ENCODE data around the gene STAT4.
"Not testable (repeated sequence)": the region's sequence is repeated elsewhere in the genome, so short reads cannot be mapped to it uniquely, and the experiment has no call there.

STAT4 gene

GRCh38 chr2:191009541-191010374 lies 141.0 kb downstream of the STAT4 start:
- no peak overlapping the region for H3K4me3 ChIP-seq (ENCODE audit: low read depth, low read length)
- DNase-seq (ENCODE audit: low read depth): no peak

DNA sequence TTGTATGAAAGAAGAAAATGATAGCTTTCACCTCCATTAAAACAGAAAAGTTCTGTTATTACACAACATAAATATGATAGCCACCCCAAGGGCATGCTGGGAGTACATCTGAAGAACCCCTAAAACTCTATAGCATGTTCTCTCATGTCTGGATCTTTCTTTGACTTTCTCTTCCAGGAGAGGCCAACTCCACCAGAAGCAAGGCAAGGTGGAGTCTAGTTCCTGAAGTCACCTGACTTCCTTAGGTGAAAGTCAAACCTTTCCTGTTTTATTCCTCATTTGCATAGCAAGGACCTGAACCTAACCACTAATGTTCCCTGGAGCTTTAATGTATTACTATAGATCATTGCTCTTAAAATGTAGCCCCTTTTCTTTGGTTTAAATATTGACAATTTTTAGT lies 142.5 kb downstream of the STAT4 start:
- DNase-seq (ENCODE audit: low read depth): no peak
- H3K4me3 ChIP-seq (ENCODE audit: low read depth, low read length): no peak overlapping the region

DNA sequence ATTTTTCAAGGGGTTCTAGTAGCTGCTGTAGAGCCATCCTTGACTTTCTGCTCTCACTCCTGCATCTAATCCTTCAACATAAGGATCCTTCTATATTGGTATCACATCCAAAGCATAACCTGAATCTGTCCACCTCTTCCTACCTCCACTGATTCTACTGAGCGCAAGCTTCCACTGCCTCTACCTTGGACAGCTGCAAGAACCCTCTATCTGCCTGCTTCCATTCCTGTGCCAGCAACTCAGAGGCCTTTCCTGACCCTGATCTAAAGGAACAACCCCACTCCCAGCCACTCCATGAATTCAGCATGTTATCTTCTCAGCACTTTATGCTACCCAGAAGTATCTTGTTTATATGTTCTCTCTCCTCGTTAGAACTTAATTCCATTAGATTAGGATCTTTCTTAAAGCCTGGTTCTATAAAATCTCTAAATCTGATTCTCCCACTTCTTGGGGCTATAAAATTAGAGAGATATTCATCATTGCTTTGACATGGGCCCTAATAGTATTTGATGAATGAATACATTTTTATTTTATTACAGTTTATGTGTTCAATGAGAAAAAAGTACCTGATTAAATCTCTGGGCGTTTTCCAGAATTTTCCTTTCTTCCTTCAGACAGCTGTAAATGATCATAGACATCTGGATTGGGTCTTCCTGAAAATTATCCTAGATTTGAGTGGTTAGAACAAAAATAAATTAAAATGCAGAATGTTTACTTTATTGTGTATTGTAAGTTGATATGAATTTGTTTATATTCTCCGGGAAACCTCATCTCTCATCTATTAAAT lies 143.6 kb downstream of the STAT4 start:
- H3K4me3 ChIP-seq (ENCODE audit: low read depth, low read length): no peak overlapping the region
- DNase-seq (ENCODE audit: low read depth): no peak

- no peak for DNase-seq (ENCODE audit: low read depth)
- no peak overlapping the region for H3K4me3 ChIP-seq (ENCODE audit: low read depth, low read length)
These were observed 144.5 kb downstream of the STAT4 start for GRCh38 chr2:191006297-191006696.

GRCh38 chr2:191003405-191004309 lies 147.1 kb downstream of the STAT4 start:
- no peak overlapping the region for H3K4me3 ChIP-seq (ENCODE audit: low read depth, low read length)
- no peak for DNase-seq (ENCODE audit: low read depth)

DNA sequence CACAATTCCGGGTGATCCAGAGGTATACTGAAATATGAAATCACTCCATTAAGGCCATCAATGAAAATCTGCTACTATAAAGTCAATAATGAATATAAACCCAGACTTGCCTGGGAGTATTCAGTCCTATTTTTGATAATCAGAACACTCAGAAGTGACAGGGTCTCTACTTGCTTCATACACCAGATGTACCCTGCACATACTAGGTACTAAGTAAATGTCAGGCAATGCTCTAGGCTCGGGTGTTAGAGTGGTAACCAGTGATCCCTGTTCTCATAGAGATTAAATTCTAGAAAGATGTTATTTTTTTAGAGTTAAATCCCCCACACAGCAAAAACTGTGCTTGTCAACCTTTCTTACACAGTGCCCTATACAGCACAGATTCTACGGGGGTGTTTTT lies 149.2 kb downstream of the STAT4 start:
- DNase-seq (ENCODE audit: low read depth): no peak
- H3K4me3 ChIP-seq (ENCODE audit: low read depth, low read length): no peak overlapping the region

DNA sequence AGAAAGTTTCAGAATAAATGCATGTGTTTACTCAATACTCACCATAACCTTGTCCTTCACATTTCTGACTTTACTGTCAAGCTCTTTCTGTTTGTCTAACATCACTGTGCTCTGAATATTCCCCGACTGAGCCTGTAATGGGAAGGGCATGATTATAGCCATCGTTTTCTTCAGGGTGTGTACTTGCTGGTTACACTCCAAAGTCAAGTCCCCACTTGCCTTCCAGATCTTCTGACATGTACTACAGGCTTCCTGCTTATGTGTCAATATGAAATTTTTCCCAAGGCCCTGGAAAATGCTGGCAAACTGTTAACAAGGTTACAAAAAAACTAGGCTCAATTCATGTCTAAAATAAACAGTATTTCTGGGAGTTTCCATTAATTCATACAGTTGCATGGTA lies 149.8 kb downstream of the STAT4 start:
- no peak for DNase-seq (ENCODE audit: low read depth)
- no peak overlapping the region for H3K4me3 ChIP-seq (ENCODE audit: low read depth, low read length)

GRCh38 chr2:190999949-191000665 lies 150.7 kb downstream of the STAT4 start:
- no peak for DNase-seq (ENCODE audit: low read depth)
- H3K4me3 ChIP-seq (ENCODE audit: low read depth, low read length): no peak overlapping the region

DNA sequence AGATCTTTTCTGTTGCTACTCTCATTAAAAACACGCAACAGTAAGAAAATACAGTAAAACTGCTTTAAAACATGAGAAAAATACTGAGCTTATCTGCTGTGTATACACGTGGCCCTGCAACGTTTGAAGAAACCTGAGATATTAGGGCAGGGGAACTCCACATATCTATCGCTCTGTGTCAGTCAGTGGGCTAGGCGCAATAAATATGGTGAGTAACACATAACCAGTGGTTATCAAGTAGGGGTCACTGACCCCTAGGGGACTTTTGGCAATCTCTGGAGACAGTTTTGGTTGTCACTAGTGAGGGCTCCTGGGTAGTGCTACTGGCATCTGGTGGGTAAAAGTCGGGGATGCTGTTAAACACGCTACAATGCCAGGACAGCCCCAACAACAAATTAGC lies 151.7 kb downstream of the STAT4 start:
- H3K4me3 ChIP-seq (ENCODE audit: low read depth, low read length): no peak overlapping the region
- no peak for DNase-seq (ENCODE audit: low read depth)

DNA sequence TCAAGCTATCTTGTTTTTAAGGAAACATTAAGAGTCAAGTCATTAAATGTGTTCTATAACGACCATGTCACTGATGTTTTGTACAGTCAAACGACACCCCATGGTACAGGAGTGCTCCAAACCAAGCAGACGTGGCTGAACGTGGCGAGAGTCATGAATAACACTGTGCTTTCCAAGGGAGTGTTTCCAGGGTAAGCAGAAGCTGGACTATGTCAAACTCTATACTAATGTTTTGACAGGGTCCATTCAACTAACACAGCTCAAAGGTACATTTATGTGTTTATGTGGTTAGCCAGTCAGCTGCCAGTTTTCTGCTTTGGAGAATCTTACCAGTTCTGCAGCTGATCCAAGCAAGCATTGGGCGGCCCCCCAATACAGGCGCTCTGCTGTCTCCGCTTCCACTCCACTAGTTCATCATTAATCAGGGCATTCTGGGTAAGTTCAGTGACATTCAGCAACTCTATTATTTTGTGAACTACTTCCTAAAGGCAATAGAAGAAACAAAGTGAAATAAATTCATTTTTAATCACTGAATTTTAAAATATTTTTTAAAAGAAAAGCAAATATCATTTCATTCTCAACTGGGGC lies 153.2 kb downstream of the STAT4 start:
- DNase-seq (ENCODE audit: low read depth): no peak
- no peak overlapping the region for H3K4me3 ChIP-seq (ENCODE audit: low read depth, low read length)

DNA sequence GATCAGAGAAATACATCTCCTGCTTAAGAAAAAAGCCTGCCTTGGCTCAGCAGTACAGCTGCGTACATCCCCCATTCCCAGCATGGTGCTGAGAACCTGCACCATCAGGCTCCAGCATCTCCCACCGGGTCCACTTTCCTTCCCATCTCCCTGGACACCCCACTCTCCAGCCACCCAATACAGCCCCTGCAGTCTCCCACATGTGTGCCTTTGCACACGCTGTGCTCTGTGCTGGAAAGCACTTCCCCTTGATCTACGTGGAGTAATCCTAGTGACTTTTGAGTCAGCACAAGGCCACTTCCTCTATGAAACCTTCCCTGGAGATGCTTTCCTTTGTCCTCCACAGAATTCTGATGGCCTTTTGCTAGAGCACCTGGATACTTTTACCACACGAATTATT lies 153.8 kb downstream of the STAT4 start:
- no peak for DNase-seq (ENCODE audit: low read depth)
- no peak overlapping the region for H3K4me3 ChIP-seq (ENCODE audit: low read depth, low read length)

DNA sequence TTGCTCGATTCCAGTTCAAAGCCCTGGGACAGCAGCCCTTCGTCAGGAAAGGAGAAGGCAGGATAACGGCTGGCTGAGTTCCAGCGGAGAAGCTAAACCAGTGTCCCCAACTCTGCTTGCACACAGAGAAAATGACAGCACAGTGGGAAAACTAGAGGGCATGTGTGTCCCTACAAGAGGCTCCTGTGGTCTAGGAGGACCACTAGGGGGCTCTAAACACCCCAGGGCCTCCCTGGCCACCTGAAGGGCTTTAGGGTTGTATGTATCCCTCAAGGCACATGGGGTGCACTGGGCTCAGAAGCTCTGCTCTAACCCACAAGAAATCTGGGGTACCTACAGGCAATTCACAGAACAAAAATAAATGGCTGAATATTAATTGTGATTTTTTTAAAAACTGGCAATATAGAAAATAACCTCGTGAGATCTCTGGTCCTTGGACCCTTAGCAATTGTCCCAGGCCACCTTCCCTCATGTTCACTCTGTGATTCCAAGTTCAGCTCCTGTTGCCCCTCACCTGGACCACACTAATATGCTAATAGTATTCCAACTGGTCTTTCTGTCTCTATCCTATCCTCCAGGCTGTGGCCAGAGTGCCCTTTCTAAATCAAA lies 154.4 kb downstream of the STAT4 start:
- DNase-seq (ENCODE audit: low read depth): no peak
- no peak overlapping the region for H3K4me3 ChIP-seq (ENCODE audit: low read depth, low read length)

DNA sequence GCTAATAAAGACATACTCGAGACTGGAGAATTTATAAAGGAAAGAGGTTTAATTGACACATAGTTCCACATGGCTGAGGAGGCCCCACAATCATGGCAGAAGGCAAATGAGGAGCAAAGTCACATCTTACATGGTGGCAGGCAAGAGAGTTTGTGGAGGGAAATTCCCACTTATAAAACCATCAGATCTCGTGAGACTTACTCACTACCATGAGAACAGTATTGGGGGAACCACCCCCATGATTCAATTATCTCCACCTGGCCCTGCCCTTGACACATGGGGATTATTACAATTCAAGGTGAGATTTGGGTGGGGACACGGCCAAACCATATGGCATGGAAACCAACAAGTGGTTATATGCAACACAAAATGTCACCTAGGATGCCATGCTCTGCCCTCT lies 155.5 kb downstream of the STAT4 start:
- H3K4me3 ChIP-seq (ENCODE audit: low read depth, low read length); DNase-seq (ENCODE audit: low read depth): not testable (repeated sequence)

GRCh38 chr2:190994148-190994547 lies 156.6 kb downstream of the STAT4 start:
- H3K4me3 ChIP-seq (ENCODE audit: low read depth, low read length): no peak overlapping the region
- no peak for DNase-seq (ENCODE audit: low read depth)

GRCh38 chr2:190993292-190993643 lies 157.5 kb downstream of the STAT4 start:
- DNase-seq (ENCODE audit: low read depth): no peak
- H3K4me3 ChIP-seq (ENCODE audit: low read depth, low read length): no peak overlapping the region

DNA sequence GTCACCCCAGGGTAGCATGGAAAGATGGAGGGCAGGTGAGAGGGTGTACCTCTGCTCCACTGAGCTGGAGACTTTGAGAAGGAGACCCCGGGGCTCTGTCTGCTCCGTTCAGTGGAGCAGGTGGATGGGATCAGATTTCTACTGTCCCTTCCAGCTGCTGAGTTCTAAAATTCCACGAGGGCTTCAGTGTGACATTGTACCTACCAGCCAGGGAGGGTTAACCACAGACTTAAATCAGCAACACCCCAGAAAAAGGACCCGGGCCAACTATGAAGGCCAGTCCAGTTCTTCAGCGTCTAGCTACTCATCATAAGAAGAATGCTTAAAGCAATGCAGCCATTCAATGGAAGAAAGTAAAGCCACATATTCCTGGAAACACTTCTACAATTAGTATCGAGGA lies 160.7 kb downstream of the STAT4 start:
- no peak overlapping the region for H3K4me3 ChIP-seq (ENCODE audit: low read depth, low read length)
- no peak for DNase-seq (ENCODE audit: low read depth)

- no peak overlapping the region for H3K4me3 ChIP-seq (ENCODE audit: low read depth, low read length)
- DNase-seq (ENCODE audit: low read depth): no peak
These were observed 161.9 kb downstream of the STAT4 start for GRCh38 chr2:190988910-190989309.

- no peak overlapping the region for H3K4me3 ChIP-seq (ENCODE audit: low read depth, low read length)
- DNase-seq (ENCODE audit: low read depth): no peak
These were observed 162.9 kb downstream of the STAT4 start for GRCh38 chr2:190987938-190988337.

GRCh38 chr2:190987116-190987515 lies 163.7 kb downstream of the STAT4 start:
- no peak for DNase-seq (ENCODE audit: low read depth)
- H3K4me3 ChIP-seq (ENCODE audit: low read depth, low read length): no peak overlapping the region

Data from skeletal muscle cell (primary cell).